Keratinocyte (primary cell): ENCODE results near the gene SNTG2. TPM values are rescaled to one million over a fixed set of nuclear protein-coding genes. Genes with fewer than 3 reads are reported as not detected.

ENCODE experiments used
- DNase-seq: peaks from one replicate; pipeline ENCODE4 v3.0.0-alpha.2; 2011; ENCODE audit warnings: low read depth, missing footprints, low spot score
- FAIRE-seq: peaks from 2 replicates; lab custom pipeline; 2011; peaks lifted over from hg19 to GRCh38; lab: Jason Lieb, UNC
- H2AFZ ChIP-seq: 2 replicates; pipeline ENCODE4 v1.6.0; 2012; ENCODE audit warnings: low read length, control low read depth, inconsistent platforms; ENCODE audit not compliant: control insufficient read depth
- H3K27ac ChIP-seq: 2 replicates; pipeline ENCODE4 v1.5.1; 2011; ENCODE audit warnings: low read length; ENCODE audit not compliant: control insufficient read depth, insufficient read depth
- H3K27me3 ChIP-seq: 3 replicates; pipeline ENCODE4 v1.6.0; 2011; ENCODE audit warnings: low read length; ENCODE audit not compliant: control insufficient read depth, insufficient read depth; ENCODE audit errors: extremely low read depth
- H3K36me3 ChIP-seq, 2 experiments: 2 replicates in 1 of 2; 3 replicates in 1 of 2; pipeline ENCODE4 v1.5.1; 2011; ENCODE audit warnings: low read length in 2 of 2, mild to moderate bottlenecking in 1 of 2; ENCODE audit not compliant: control insufficient read depth in 2 of 2, insufficient read depth in 2 of 2; ENCODE audit errors: extremely low read depth in 1 of 2
- H3K4me1 ChIP-seq: 3 replicates; pipeline ENCODE4 v1.5.1; 2011; ENCODE audit warnings: low read length; ENCODE audit not compliant: control insufficient read depth, insufficient read depth; ENCODE audit errors: extremely low read depth
- H3K4me2 ChIP-seq: 3 replicates; pipeline ENCODE4 v1.6.0; 2011; ENCODE audit warnings: low read depth, low read length; ENCODE audit not compliant: control insufficient read depth, insufficient read depth; ENCODE audit errors: extremely low read depth
- H3K4me3 ChIP-seq, 3 experiments: fragments of 200-600 bp in 1 of 3; sonication (generic) in 1 of 3; 2 replicates in 2 of 3; 3 replicates in 1 of 3; pipeline ENCODE4 v1.5.1; 2011 to 2016; ENCODE audit warnings: low read length in 3 of 3, mild to moderate bottlenecking in 3 of 3, control low read depth in 2 of 3, inconsistent platforms in 1 of 3, low read depth in 1 of 3, mixed read lengths in 1 of 3, mixed run types in 1 of 3, moderate library complexity in 1 of 3; ENCODE audit not compliant: control insufficient read depth in 2 of 3, insufficient read depth in 2 of 3; ENCODE audit errors: extremely low read depth in 1 of 3
- H3K79me2 ChIP-seq: 2 replicates; pipeline ENCODE4 v1.6.0; 2012; ENCODE audit warnings: low read length; ENCODE audit not compliant: control insufficient read depth, insufficient read depth
- H3K9ac ChIP-seq: 3 replicates; pipeline ENCODE4 v1.6.0; 2011; ENCODE audit warnings: low read length; ENCODE audit not compliant: control insufficient read depth, insufficient read depth; ENCODE audit errors: extremely low read depth
- H3K9me1 ChIP-seq: 3 replicates; pipeline ENCODE4 v1.6.0; 2011; ENCODE audit warnings: low read length; ENCODE audit not compliant: control insufficient read depth, insufficient read depth; ENCODE audit errors: extremely low read depth
- H3K9me3 ChIP-seq: 2 replicates; pipeline ENCODE4 v1.5.1; 2012; ENCODE audit warnings: low read depth, low read length; ENCODE audit not compliant: control insufficient read depth
- H4K20me1 ChIP-seq: 3 replicates; pipeline ENCODE4 v1.6.0; 2011; ENCODE audit warnings: low read length; ENCODE audit not compliant: control insufficient read depth, insufficient read depth; ENCODE audit errors: extremely low read depth
- CTCF ChIP-seq, 3 experiments: IDR thresholded peaks in 1 of 3; conservative IDR thresholded peaks in 1 of 3; optimal IDR thresholded peaks in 1 of 3; 2 replicates in 2 of 3; 3 replicates in 1 of 3; pipeline versions ENCODE3 to v1.5.1; 2011; ENCODE audit warnings: low read length in 3 of 3, mild to moderate bottlenecking in 3 of 3, moderate library complexity in 2 of 3, control low read depth in 1 of 3, inconsistent platforms in 1 of 3; ENCODE audit not compliant: insufficient read depth in 2 of 3; ENCODE audit errors: extremely low read depth in 1 of 3
- EZH2 ChIP-seq: IDR thresholded peaks from one replicate; pipeline ENCODE4 v1.6.1; 2012; ENCODE audit warnings: inconsistent platforms, mild to moderate bottlenecking, low read length, moderate library complexity
- dilution Hi-C: fragments of 300-500 bp; cut with MboI; formaldehyde crosslinking; loops from one replicate; pipeline ENCODE4 v1.7.0; 2020; ENCODE audit warnings: low sequenced_read_pairs; ENCODE audit not compliant: extremely low pct_ligation_motif_present
- polyA plus RNA-seq, 5 experiments: library from polyadenylated mRNA; depleted of rRNA in 3 of 5; stranded (reverse) in 3 of 5; stranded (forward) in 1 of 5; unstranded in 1 of 5; fragments of >200 nt; gene quantifications; 1 replicate in 1 of 5; 2 replicates in 3 of 5; 3 replicates in 1 of 5; pipeline versions ENCODE4 v1.2.1 to v1.2.3, GENCODE V29; 2011 to 2012; ENCODE audit warnings: missing spikeins in 2 of 5, low read depth in 1 of 5, low replicate concordance in 1 of 5

SNTG2 gene
- polyA plus RNA-seq, 1 donor (not counting 4 experiments of a cell fraction or from before 2014, with no cell fraction given) = not detected

GRCh38 chr2:925309-925708 lies 25.3 kb upstream of the SNTG2 start:
- dilution Hi-C loops = no loop called here
- Histone ChIP-seq H3K36me3 (no peaks in the 10 kb centered on the region), H3K4me3 (no peak overlapping the region), H3K9me3 (no peaks in the 10 kb centered on the region), H2AFZ (no peak overlapping the region), H3K4me2 (no peak overlapping the region), H3K27ac (no peak overlapping the region), H3K79me2 (no peaks in the 10 kb centered on the region), H3K9ac (no peak overlapping the region), H3K27me3 (no peaks in the 10 kb centered on the region), H3K4me1 (no peaks in the 10 kb centered on the region), H4K20me1 (no peaks in the 10 kb centered on the region), H3K9me1 (no peaks in the 10 kb centered on the region)
- TF ChIP-seq CTCF (optimal IDR thresholded peaks at IDR 0.05 in 1 of 3, IDR thresholded peaks at IDR 0.05 in 1 of 3, conservative IDR thresholded peaks at IDR 0.05 in 1 of 3; ENCODE audit: extremely low read depth in 1 of 3, insufficient read depth in 2 of 3, low read length in 3 of 3) (no peak), EZH2 (no peak)
- FAIRE-seq = no peak
- DNase-seq = no peak

- DNase-seq = no peak
- dilution Hi-C loops = no loop called here
- no peaks in the 10 kb centered on the region for H3K36me3 ChIP-seq
- H3K27me3 ChIP-seq = no peaks in the 10 kb centered on the region
- no peak overlapping the region for H3K4me2 ChIP-seq
- no peaks in the 10 kb centered on the region for H3K79me2 ChIP-seq
- no peaks in the 10 kb centered on the region for H3K4me1 ChIP-seq
- no peaks in the 10 kb centered on the region for H4K20me1 ChIP-seq
- H3K9ac ChIP-seq = no peak overlapping the region
- no peaks in the 10 kb centered on the region for H3K9me1 ChIP-seq
- TF ChIP-seq CTCF (optimal IDR thresholded peaks at IDR 0.05 in 1 of 3, IDR thresholded peaks at IDR 0.05 in 1 of 3, conservative IDR thresholded peaks at IDR 0.05 in 1 of 3; ENCODE audit: extremely low read depth in 1 of 3, insufficient read depth in 2 of 3, low read length in 3 of 3) = no peak
- no peak for TF ChIP-seq EZH2
- H3K9me3 ChIP-seq = no peaks in the 10 kb centered on the region
- no peak overlapping the region for H3K27ac ChIP-seq
- H3K4me3 ChIP-seq = no peak overlapping the region
- no peak overlapping the region for H2AFZ ChIP-seq
- no peak for FAIRE-seq
These were observed 24.9 kb upstream of the SNTG2 start for GRCh38 chr2:925711-926110.
